ENCODE results near the gene UBB.

The UBB gene

GRCh38 chr17:16345565-16345964 is 35.3 kb upstream of the UBB start:
- Histone ChIP-seq H3K9me2 (replicated peaks; ENCODE audit: control insufficient read depth, low read length) (no peaks in the 10 kb centered on the region), H3K9me3 (ENCODE audit: control insufficient read depth, insufficient read depth, low read length) (no peaks in the 10 kb centered on the region), H4K20me1 (ENCODE audit: control insufficient read depth, insufficient read depth, low read depth, low read length) (no peaks in the 10 kb centered on the region), H3K79me2 (ENCODE audit: control insufficient read depth, low read length) (peaks cover 15% of the 10 kb centered on the region), H3K4me3 (ENCODE audit: low read length) (no peak overlapping the region), H3K4me1 (ENCODE audit: control insufficient read depth, low read length) (no peaks in the 10 kb centered on the region), H3K4me2 (ENCODE audit: low read length) (no peak overlapping the region), H3K27me3 (ENCODE audit: control insufficient read depth, low read length) (no peaks in the 10 kb centered on the region), H3K36me3 (ENCODE audit: control insufficient read depth, low read length) (peaks cover 55% of the 10 kb centered on the region), H3K27ac (ENCODE audit: low read depth, low read length) (no peak overlapping the region), H3F3A (ENCODE audit: control insufficient read depth, insufficient read depth) (peaks cover 4% of the 10 kb centered on the region; the same call in 1 of the 2 replicates)
- TF ChIP-seq CTCF (IDR thresholded peaks at IDR 0.05; ENCODE audit: low read depth, low read length, poor library complexity, severe bottlenecking) (no peak), EZH2phosphoT487 (IDR thresholded peaks at IDR 0.05; ENCODE audit: borderline replicate concordance, low read length) (no peak)

GRCh38 chr17:16346721-16347271 is 34.1 kb upstream of the UBB start:
- H3K79me2 ChIP-seq (ENCODE audit: control insufficient read depth, low read length), result peaks cover 27% of the 10 kb centered on the region
- H3K9me2 ChIP-seq (replicated peaks; ENCODE audit: control insufficient read depth, low read length), result no peaks in the 10 kb centered on the region
- H3K4me2 ChIP-seq (ENCODE audit: low read length), result no peak overlapping the region
- peaks cover 9% of the 10 kb centered on the region for H3K4me1 ChIP-seq (ENCODE audit: control insufficient read depth, low read length)
- no peaks in the 10 kb centered on the region for H3F3A ChIP-seq (ENCODE audit: control insufficient read depth, insufficient read depth)
- no peak for TF ChIP-seq EZH2phosphoT487 (IDR thresholded peaks at IDR 0.05; ENCODE audit: borderline replicate concordance, low read length)
- no peak for TF ChIP-seq CTCF (IDR thresholded peaks at IDR 0.05; ENCODE audit: low read depth, low read length, poor library complexity, severe bottlenecking)
- H3K36me3 ChIP-seq (ENCODE audit: control insufficient read depth, low read length), result peaks cover 60% of the 10 kb centered on the region
- no peaks in the 10 kb centered on the region for H3K9me3 ChIP-seq (ENCODE audit: control insufficient read depth, insufficient read depth, low read length)
- no peak overlapping the region for H3K27ac ChIP-seq (ENCODE audit: low read depth, low read length)
- no peaks in the 10 kb centered on the region for H3K27me3 ChIP-seq (ENCODE audit: control insufficient read depth, low read length)
- H4K20me1 ChIP-seq (ENCODE audit: control insufficient read depth, insufficient read depth, low read depth, low read length), result no peaks in the 10 kb centered on the region
- no peak overlapping the region for H3K4me3 ChIP-seq (ENCODE audit: low read length)

- H3K36me3 ChIP-seq (ENCODE audit: control insufficient read depth, low read length), result peaks cover 51% of the 10 kb centered on the region
- H3F3A ChIP-seq (ENCODE audit: control insufficient read depth, insufficient read depth), result no peaks in the 10 kb centered on the region
Observed at GRCh38 chr17:16348586-16348985, 32.3 kb upstream of the UBB start.

More at GRCh38 chr17:16348586-16348985, 32.3 kb upstream of the UBB start:
- TF ChIP-seq CTCF (IDR thresholded peaks at IDR 0.05; ENCODE audit: low read depth, low read length, poor library complexity, severe bottlenecking), result no peak
- TF ChIP-seq EZH2phosphoT487 (IDR thresholded peaks at IDR 0.05; ENCODE audit: borderline replicate concordance, low read length), result no peak
- Histone ChIP-seq H3K9me3 (ENCODE audit: control insufficient read depth, insufficient read depth, low read length) (no peaks in the 10 kb centered on the region), H3K79me2 (ENCODE audit: control insufficient read depth, low read length) (peaks cover 39% of the 10 kb centered on the region), H3K27ac (ENCODE audit: low read depth, low read length) (no peak overlapping the region), H4K20me1 (ENCODE audit: control insufficient read depth, insufficient read depth, low read depth, low read length) (no peaks in the 10 kb centered on the region), H3K9me2 (replicated peaks; ENCODE audit: control insufficient read depth, low read length) (no peaks in the 10 kb centered on the region), H3K4me1 (ENCODE audit: control insufficient read depth, low read length) (peaks cover 13% of the 10 kb centered on the region), H3K4me2 (ENCODE audit: low read length) (no peak overlapping the region), H3K27me3 (ENCODE audit: control insufficient read depth, low read length) (no peaks in the 10 kb centered on the region), H3K4me3 (ENCODE audit: low read length) (no peak overlapping the region)
